IPS-NIHi11 (cell line): ENCODE measurements around the gene GDAP2.

Experiments used
- DNase-seq: peaks from one replicate; pipeline ENCODE4 v3.0.0; 2012; ENCODE audit warnings: mixed read lengths, low spot score

Gene GDAP2

DNA sequence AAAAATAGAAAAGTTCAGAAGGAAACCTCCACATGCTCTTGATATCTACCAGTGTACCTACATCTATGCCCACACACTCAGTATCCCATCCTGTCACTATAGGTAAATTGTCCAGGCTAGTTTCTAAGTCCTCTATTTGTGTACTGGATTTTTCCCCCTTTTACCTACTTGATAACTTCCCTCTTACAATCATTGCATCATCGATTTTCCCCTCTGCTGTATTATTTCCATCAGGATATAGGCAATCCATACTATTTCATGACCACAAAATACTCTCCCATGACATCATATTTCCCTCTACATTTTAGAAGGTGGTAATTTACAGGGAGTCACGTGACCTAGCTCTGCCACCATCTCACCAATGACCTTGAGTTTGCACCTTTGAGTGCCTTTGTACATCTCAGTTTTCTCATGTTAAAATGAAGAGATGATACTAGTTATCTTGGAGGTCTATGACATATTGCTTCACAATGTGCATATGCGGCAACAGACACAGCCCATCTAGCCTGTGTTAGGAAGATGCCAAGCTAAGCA, 88.2 kb downstream of the GDAP2 start:
- DNase-seq = no peak

DNA sequence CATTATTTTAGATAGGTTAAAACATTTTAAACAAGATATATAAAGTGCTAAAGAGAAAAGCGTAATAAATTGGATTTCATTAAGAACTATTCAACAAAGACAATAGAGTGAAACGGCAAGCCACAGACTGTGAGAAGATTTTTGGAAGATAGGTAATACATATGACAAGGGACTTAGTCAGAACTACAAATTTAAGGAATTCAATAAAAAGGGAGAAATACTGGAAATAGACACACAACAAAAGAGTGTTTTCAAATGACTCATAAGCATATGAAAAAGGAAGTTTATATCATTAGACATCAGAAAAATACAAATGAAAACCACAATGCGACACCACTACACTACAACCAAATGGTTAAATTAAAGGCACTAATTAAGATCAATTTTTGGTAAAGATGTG, 90.5 kb downstream of the GDAP2 start:
- DNase-seq = no peak

DNA sequence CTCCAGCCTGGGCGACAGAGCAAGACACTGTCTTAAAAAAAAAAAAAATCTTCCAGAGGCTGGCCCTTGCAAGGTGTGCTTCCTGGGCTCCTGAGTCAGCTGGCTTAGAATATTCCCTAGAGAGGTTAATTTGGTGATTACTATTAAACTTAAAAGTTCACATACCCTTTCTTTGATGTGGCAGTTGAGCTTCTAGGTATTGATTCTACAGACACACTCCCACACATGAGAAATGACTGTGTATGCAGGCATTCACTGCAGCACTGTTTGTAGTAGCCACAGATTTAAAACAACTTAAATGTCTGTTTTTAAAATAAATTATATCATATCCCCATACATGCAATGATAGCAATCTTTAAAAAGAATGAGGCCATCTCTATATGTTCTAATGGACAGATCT, 93.4 kb downstream of the GDAP2 start:
- DNase-seq = no peak

DNA sequence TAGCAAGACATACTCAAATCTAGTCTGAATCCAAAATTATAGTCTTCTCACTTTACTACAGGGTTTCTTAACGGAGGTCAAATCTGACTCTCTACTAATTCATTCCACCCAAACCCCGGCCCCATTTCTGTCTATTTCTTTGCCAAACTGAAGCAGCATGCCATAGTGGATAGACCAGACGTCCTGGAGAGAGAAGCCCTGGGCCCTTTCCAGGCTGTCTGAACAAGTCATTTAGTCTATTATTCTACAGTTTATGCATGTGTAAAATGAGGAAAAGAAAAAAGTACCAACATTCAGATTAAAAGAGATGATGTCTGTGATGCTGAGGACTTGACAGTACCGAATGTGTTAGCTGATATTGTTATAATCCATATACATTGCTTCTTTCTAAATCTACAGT, 95.0 kb downstream of the GDAP2 start:
- no peak for DNase-seq

DNA sequence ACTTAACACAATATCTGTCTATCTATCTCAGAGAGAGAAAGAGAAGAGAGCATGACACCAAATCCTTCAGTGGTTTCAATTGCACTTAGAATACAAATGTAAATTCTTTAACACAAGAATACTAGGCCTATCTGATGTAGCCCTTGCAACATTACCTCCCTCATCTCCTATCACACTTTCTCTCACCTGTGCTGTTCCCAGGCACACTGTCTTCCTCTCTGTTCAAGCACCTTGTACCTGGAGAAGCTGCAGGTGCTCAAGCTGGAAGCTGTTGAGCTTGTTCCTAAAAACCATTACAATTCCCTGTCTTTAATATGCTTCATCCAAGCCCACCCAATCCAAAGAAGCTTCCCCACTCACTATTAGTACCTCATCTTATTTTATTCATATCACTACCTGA, 97.0 kb downstream of the GDAP2 start:
- DNase-seq = no peak

DNA sequence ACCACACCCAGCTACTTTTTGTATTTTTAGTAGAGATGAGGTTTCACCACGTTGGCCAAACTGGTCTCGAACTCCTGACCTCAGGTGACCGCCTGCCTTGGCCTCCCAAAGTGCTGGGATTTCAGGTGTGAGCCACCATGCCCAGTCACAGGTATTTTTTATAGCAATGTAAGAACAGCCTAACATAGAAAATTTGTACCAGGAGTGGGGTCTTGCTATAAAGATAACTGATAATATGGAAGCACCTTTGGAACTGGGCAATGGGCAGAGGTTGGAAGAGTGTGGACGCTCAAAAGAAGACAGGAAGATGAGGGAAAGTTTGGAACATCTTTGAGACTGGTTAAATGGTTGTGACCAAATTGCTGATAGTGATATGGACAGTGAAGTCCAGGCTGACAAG, 99.2 kb downstream of the GDAP2 start:
- DNase-seq = no peak

DNA sequence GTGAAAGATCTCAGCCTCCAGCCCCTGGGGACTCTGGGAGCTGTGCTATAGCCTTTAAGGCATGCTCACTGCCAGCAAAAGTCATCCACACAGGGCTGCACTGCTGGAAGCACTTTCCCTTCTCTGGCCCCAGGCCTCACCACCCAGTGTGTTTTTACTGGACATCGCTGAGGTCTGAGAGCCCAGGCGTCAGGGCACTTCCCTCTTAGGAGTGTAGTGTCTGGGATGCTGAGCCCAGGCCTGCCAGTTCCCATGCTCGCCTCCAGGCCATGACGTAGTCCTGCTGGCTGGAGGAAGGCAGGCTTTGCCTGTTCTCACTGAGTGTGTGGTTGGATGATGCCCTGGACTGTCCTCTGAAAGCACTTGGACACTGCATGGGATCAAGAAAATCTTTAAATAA, 101.2 kb downstream of the GDAP2 start:
- DNase-seq = no peak

DNA sequence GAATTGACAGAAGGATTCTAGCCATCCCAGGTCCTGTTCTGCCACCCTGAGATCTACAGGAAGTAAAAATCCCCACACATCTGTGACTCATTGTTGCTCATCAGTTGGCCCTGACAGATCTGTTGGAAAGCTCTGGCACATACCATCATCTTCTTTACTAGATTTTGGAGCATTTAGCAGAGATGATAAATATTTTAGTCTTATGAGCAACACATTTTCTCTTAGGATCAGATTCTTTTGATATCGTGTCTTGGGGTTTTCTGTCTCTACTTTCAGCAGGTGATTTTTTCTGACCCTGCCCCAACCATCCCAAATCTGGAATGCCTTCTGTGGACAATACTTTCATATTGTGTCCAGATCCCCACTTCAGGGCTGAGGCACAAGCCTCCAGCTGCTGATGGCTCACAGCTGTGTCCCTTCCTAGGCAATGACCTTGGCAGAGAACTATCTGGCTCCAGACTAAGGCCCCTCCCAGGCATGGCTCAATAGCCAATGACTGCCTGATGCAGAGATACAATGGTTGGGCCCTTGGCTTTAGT, 102.8 kb downstream of the GDAP2 start:
- DNase-seq = no peak

DNA sequence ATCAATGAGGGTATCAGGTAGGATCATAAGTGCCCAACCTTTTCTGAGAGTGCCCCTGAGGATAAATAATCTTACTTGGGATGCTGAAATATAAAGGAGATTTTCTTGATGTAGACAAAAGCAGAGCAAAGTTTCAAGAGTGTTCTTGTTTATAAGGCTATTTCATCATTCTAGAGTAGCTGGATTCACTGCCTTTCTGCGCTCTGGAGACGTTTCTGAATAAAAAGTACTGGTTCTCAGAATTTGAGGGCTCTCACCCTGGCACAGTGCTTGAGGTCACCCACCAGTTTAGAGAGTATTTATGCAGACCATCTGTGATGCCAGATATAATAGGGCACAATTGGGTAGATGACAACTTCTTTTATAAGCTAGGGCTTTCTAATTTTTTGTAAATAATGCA, 103.3 kb downstream of the GDAP2 start:
- DNase-seq = no peak

DNA sequence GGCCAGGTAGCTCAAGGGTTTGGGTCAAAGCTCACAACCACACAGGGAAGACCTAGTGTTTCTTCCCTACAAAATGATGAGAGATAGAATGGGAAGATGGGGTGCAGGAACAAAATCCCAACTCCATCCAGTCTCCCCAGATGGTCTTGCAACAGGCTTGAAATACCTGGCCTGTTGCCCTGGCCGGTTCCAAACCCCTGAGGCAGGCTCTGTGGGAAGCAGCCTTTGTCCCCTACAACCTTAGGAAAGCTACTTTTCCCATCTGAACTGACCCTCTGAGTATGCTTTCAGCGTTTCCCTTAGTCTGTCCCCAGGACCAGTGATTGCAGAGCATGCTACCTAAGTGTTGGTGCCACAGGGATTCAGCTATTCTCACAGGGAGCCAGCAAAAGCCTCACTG, 104.0 kb downstream of the GDAP2 start:
- DNase-seq = no peak

DNA sequence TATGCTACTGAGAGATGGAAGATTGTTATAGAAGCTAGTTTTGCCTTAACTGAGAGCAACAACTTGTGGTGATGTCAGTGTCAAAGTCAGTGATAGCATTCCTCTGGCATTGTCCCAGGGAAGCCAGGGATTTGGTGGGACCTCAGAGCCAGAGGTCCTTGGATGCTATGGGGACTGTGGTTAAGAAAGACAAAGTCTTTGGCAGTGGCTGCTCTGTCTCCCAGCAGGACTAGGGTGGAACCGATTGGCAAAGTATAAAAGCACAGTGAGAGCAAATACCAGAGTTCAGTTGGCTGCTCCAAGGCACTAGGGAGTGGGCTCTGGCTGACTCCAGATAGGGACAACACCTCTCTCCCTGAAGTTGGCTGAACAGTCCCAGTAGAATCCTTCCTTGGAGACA, 104.8 kb downstream of the GDAP2 start:
- no peak for DNase-seq

DNA sequence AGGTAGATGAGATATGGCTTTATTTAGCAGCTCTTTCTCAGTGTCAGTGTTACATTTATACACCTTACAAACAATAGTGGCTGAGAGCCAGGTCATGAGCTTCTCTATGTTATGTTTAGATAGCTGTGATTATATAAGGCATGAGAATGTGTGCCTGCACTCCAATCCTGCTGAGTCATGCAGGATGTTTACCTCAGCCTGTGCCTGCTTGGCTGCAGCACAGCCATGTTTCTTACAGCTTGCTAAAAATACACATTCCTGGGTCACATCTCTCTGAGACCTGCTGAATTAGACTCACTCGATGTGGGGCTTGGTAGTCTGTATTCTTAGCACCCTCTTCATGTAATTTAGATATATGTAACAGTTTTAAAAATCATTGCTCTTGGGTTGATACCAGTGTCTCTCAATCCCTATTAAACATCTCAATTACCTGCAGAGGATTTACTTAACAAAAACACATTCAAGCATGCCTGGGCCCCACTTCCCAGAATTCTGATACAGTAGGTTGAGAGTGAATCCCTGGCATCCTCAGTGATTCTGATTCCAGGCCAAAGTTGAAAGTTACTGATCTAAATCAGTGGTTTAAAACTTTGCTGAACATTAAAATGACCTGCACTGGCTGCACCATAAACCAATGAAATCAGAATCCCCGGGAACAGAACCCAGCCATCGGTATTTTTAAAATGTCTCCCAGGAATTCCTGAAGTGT, 107.5 kb downstream of the GDAP2 start:
- no peak for DNase-seq

DNA sequence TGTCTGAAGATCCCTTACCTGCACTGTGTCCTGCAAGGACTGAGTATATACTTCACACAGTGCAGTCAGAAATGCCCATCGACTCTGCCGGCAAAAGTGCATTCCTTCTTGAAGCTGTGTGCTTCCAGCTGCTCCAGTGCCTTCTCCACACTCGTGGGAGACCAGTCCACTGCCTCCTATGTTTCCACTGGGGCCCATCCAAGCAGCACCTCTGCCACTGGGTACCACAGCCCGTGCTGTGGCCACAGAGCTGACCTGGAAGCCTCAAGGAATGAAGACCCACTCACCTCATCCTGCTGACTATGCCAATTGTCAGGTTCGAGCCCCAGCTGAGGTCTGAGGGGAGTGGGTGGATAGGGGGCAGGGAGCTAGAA, 108.1 kb downstream of the GDAP2 start:
- no peak for DNase-seq

DNA sequence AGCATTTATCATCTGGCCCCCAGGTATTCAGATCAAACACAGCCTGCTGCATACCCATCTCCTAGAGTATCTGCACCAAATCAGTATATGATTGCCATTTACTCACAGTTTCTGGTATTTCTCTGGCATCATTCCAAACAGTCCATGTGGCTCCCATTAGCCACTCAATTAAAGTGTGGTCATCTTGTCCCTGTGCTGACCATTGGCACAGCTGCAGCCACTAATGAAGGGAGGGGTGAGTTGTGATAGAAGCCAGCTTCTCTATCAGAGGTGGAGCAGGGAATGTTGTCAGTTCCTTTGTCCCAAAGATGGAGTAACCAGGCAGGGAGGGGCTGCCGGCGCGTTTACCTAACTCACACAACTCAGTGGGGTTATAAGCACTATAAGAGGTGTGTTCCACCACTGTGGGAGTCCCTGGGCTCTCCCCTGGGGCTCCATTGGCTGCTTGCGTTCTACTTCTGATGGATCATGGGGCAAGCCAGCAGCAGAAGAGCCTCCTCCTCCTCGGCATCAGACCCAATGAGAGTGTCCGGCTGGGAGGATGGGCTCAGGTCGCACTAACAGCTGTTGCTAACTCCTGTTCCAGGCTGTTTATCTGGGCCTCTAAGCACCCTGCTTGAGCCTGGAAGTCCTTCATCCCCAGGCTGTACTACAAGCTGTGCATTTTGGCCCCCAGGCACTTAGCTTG, 108.6 kb downstream of the GDAP2 start:
- DNase-seq = no peak

DNA sequence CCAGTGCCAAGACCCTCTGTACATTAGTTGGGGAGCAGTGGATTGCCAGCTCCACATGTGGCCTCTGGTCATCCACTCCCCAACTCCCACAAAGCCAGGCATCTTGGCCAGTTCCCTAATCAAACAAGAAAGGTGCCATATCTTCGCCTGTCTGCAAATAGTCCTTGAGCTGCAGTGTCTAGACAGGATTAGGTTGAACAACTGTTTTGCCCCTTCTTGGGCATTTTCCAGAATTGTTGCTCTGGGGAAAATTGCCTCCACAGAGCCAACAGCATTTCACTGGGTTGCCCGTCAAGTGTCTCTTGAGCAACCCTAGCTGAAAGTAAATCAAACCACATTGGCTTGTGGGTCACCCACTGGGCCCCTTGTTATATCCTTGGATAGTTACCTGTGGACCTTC, 109.3 kb downstream of the GDAP2 start:
- DNase-seq = no peak

DNA sequence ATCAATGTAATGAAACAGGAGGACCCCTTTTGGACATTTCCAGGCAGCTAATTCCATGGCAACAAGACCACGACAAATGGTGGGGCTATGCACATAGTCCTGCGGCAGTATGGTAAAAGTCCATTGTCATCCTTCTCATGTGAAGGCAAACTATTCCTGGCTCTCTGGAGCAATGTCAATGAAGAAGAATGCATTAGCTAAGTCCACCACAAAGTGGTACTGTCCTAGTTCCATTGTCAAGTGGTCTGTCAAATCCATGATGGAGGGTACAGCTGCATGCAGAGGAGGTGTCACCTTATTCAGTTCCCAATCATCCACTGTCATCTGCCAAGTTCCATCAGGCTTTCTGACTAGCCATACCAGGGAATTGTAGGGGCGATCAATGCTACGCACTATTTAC, 110.1 kb downstream of the GDAP2 start:
- DNase-seq = no peak

DNA sequence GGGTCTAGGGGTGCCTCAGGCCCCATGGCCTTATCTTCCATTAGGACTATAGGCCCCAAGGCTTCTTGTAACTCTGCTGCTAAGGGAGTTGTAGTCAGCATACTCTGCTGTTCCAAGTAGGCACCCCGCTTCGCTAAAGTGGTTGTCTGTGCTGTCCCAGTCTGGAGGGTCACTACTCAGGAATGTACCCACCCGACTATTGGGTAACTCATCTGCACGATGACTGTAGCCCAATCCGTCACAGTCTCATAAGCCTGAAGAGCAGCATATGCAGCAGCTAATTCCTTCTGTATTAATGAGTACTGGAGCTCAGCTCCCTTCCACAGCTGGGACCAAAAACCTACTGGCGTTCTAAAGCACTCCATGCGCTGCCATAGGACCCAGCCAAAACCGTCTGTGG, 111.0 kb downstream of the GDAP2 start:
- no peak for DNase-seq

DNA sequence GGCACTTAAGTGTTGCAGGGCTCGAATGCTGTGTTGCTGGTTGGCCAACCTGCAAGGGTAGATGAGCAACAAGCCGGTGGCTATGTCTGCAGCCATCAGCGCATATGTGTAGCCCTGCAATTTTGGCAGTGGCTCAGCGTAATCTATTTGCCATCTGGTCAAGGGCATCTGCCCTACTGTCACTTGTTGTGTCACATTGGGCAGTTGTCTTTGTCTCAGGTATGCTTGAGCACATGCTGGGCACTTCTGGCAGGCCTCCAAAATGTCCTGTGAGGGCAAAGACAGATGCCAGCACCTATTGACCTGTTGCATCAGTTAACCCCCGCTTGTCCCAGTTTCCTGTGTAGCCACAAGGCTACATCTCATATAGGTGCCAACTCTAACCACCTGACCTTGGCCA, 111.8 kb downstream of the GDAP2 start:
- DNase-seq = no peak

DNA sequence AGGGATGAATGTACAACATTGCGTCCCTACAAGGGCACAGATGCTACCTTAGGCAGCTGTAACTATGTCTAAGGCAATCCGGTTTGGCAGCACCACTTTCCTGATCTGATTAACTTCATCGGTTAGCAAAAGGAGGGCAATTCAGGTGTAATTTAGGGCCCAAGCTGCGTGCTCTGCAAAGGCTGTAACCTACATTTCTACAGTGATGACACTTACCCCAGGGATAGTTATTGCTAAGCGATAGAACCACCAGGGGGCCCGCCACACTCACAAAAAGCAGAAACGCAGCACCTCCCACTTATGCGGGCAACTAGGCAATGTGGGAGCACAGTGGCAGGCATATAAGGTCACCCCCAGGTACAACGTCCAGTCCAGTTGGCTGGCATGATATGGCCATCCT, 113.5 kb downstream of the GDAP2 start:
- DNase-seq = no peak

DNA sequence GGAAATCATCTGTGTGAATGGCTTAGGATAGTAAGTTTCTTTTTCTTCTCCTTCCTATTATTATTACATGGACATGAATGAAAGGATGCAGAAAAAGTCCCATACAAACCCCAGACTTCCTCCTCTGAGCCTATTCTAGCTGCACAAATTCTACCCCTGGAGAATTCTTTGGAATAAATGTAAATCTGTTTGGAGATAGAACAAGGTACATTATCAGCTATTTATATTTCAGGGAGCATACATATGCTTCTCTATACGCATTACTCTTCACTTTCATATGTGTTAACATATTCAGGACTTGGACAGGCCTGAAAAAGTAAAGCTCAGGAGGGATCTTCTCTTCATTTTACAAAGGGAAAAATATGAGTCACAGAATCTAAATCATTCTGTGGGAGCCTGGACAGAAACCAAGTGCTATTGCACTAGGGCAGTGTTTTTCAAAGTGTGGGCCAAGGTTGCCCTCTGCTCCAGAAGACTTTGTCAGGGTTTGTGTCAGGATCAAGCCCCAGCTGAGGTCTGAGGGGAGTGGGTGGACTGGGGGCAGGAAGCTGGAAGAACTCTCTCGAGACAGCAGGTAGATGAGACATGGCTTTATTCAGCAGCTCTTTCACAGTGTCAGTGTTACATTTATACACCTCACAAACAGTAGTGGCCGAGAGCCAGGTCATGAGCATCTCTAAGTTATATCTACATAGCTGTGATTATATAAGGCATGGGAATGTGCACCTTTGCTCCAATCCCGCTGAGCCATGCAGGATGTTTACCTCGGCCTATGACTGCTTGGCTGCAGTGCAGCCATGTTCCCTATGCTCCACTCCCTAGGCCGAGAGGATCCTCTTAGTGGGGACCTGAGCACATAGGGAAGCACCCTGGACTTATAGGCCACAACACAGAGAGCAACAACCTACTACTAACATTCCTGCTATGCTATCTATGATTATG, 114.3 kb downstream of the GDAP2 start:
- no peak for DNase-seq
